ENCODE results near the gene PET100. TPM values are rescaled to one million over a fixed set of nuclear protein-coding genes. Genes with fewer than 3 reads are reported as not detected.

The PET100 gene
- total and polyA plus RNA-seq, 12 donors, result 99.1 to 1,041 (median 150) TPM

GRCh38 chr19:7600721-7601120, 28.9 kb upstream of the PET100 start:
- DNase-seq (no peak), ATAC-seq (no peak)
- H3K27ac ChIP-seq, result no peak overlapping the region
- TF ChIP-seq CTCF (IDR thresholded peaks at IDR 0.05), result no peak
- peaks cover 0 to 62% (median 52%) of the 10 kb centered on the region in 7 donors for H3K27me3 ChIP-seq
- H3K4me1 ChIP-seq, result peaks cover 0 to 5% (median 0%) of the 10 kb centered on the region in 9 donors
- no peak overlapping the region for H3K4me3 ChIP-seq
- no peaks in the 10 kb centered on the region for H3K36me3 ChIP-seq
- no peaks in the 10 kb centered on the region for H3K9me3 ChIP-seq
- intact Hi-C loops (cut with DNase I), result no loop called here

GRCh38 chr19:7602240-7602934, 27.2 kb upstream of the PET100 start:
- H3K9me3 ChIP-seq, result no peaks in the 10 kb centered on the region
- no peak overlapping the region for H3K27ac ChIP-seq
- peaks cover 0 to 57% (median 44%) of the 10 kb centered on the region in 7 donors for H3K27me3 ChIP-seq
- DNase-seq, result no peak
- intact Hi-C loops (cut with DNase I), result no loop called here
- no peaks in the 10 kb centered on the region for H3K4me1 ChIP-seq
- no peaks in the 10 kb centered on the region for H3K36me3 ChIP-seq
- TF ChIP-seq CTCF (IDR thresholded peaks at IDR 0.05), result no peak
- no peak for ATAC-seq
- 31 to 32% methylated on average over 15 of the region's 15 CpGs for WGBS, 2 donors
- H3K4me3 ChIP-seq, result no peak overlapping the region

GRCh38 chr19:7602935-7603497, 26.6 kb upstream of the PET100 start:
- no peak overlapping the region for H3K4me3 ChIP-seq
- TF ChIP-seq CTCF (IDR thresholded peaks at IDR 0.05), result no peak
- peaks cover 0 to 53% (median 38%) of the 10 kb centered on the region in 7 donors for H3K27me3 ChIP-seq
- no peaks in the 10 kb centered on the region for H3K9me3 ChIP-seq
- H3K36me3 ChIP-seq, result no peaks in the 10 kb centered on the region
- H3K4me1 ChIP-seq, result no peaks in the 10 kb centered on the region
- intact Hi-C loops (cut with DNase I), result no loop called here
- H3K27ac ChIP-seq, result no peak overlapping the region
- 65 to 74% methylated on average over 11 of the region's 11 CpGs for WGBS, 2 donors
- DNase-seq (no peak), ATAC-seq (no peak)

- H3K9me3 ChIP-seq, result no peaks in the 10 kb centered on the region
- H3K36me3 ChIP-seq, result no peaks in the 10 kb centered on the region
- DNase-seq (no peak), ATAC-seq (no peak)
- no peak overlapping the region for H3K4me3 ChIP-seq
- H3K27ac ChIP-seq, result no peak overlapping the region
- TF ChIP-seq CTCF (IDR thresholded peaks at IDR 0.05), result no peak
- H3K4me1 ChIP-seq, result no peaks in the 10 kb centered on the region
- WGBS, 2 donors, result 71 to 74% methylated on average over 9 of the region's 9 CpGs
- peaks cover 0 to 51% (median 31%) of the 10 kb centered on the region in 7 donors for H3K27me3 ChIP-seq
- intact Hi-C loops (cut with DNase I), result no loop called here
Observed at GRCh38 chr19:7603919-7604318, 25.7 kb upstream of the PET100 start.

All from heart right ventricle (tissue), 16 donors.